ENCODE data around the gene AQP10. TPM values are rescaled to one million over a fixed set of nuclear protein-coding genes. Genes with fewer than 3 reads are reported as not detected.

AQP10 gene
- total RNA-seq, 1 experiment from 2014 or later = not detected

GRCh38 chr1:154295408-154296235 lies 25.3 kb upstream of the AQP10 start:
- DNase-seq (ENCODE audit: low spot score) = no peak
- H3K4me3 ChIP-seq (ENCODE audit: low read depth, low read length, poor library complexity, severe bottlenecking) = no peak overlapping the region
- no peaks in the 10 kb centered on the region for H3K4me1 ChIP-seq (ENCODE audit: insufficient read depth, low read length, poor library complexity, severe bottlenecking)
- ChIA-PET POLR2A (ENCODE audit: low non-redundant PET) (interaction anchor here (0.5 kb wide), 1 partner anchor 384 kb away, joined by 3 read pairs; no protein-coding TSS in a partner anchor), CTCF (no interaction called here)
- H3K36me3 ChIP-seq (ENCODE audit: insufficient read depth, low read length, poor library complexity, severe bottlenecking) = no peaks in the 10 kb centered on the region
- TF ChIP-seq EZH2 (IDR thresholded peaks at IDR 0.05; ENCODE audit: borderline replicate concordance, low read depth, low read length, poor library complexity, severe bottlenecking) (no peak), CTCF (conservative IDR thresholded peaks at IDR 0.05; ENCODE audit: low read depth, low read length) (no peak)
- peaks cover 12% of the 10 kb centered on the region for H3K9me3 ChIP-seq (ENCODE audit: low read depth, low read length, poor library complexity, severe bottlenecking)
- intact Hi-C loops (cut with micrococcal nuclease; ENCODE audit: unreplicated experiment) = no loop called here
- H3K27ac ChIP-seq (ENCODE audit: low read depth, low read length, poor library complexity, severe bottlenecking) = no peak overlapping the region
- BruUV-seq (replicated peaks) = no TSS peak
- H3K27me3 ChIP-seq (replicated peaks; ENCODE audit: insufficient read depth, low read depth, low read length, poor library complexity) = no peaks in the 10 kb centered on the region

- no peak for DNase-seq (ENCODE audit: low spot score)
- no peaks in the 10 kb centered on the region for H3K36me3 ChIP-seq (ENCODE audit: insufficient read depth, low read length, poor library complexity, severe bottlenecking)
- H3K9me3 ChIP-seq (ENCODE audit: low read depth, low read length, poor library complexity, severe bottlenecking) = no peaks in the 10 kb centered on the region
- no peaks in the 10 kb centered on the region for H3K27me3 ChIP-seq (replicated peaks; ENCODE audit: insufficient read depth, low read depth, low read length, poor library complexity)
- intact Hi-C loops (cut with micrococcal nuclease; ENCODE audit: unreplicated experiment) = no loop called here
- POLR2A ChIA-PET (ENCODE audit: low non-redundant PET) = no interaction called here
- H3K27ac ChIP-seq (ENCODE audit: low read depth, low read length, poor library complexity, severe bottlenecking) = no peak overlapping the region
- no peak overlapping the region for H3K4me3 ChIP-seq (ENCODE audit: low read depth, low read length, poor library complexity, severe bottlenecking)
- BruUV-seq (replicated peaks) = no TSS peak
- TF ChIP-seq CTCF (conservative IDR thresholded peaks at IDR 0.05; ENCODE audit: low read depth, low read length) = no peak
- no peak for TF ChIP-seq EZH2 (IDR thresholded peaks at IDR 0.05; ENCODE audit: borderline replicate concordance, low read depth, low read length, poor library complexity, severe bottlenecking)
- CTCF ChIA-PET = no interaction called here
- no peaks in the 10 kb centered on the region for H3K4me1 ChIP-seq (ENCODE audit: insufficient read depth, low read length, poor library complexity, severe bottlenecking)
These were observed 19.3 kb upstream of the AQP10 start for GRCh38 chr1:154301582-154301981.

GRCh38 chr1:154304664-154305337 lies 16.1 kb upstream of the AQP10 start:
- H3K4me3 ChIP-seq (ENCODE audit: low read depth, low read length, poor library complexity, severe bottlenecking) = no peak overlapping the region
- H3K27me3 ChIP-seq (replicated peaks; ENCODE audit: insufficient read depth, low read depth, low read length, poor library complexity) = no peaks in the 10 kb centered on the region
- no peaks in the 10 kb centered on the region for H3K36me3 ChIP-seq (ENCODE audit: insufficient read depth, low read length, poor library complexity, severe bottlenecking)
- no peak for DNase-seq (ENCODE audit: low spot score)
- BruUV-seq (replicated peaks) = no TSS peak
- ChIA-PET POLR2A (ENCODE audit: low non-redundant PET) (no interaction called here), CTCF (no interaction called here)
- intact Hi-C loops (cut with micrococcal nuclease; ENCODE audit: unreplicated experiment) = no loop called here
- TF ChIP-seq EZH2 (IDR thresholded peaks at IDR 0.05; ENCODE audit: borderline replicate concordance, low read depth, low read length, poor library complexity, severe bottlenecking) = no peak
- no peak for TF ChIP-seq CTCF (conservative IDR thresholded peaks at IDR 0.05; ENCODE audit: low read depth, low read length)
- no peaks in the 10 kb centered on the region for H3K4me1 ChIP-seq (ENCODE audit: insufficient read depth, low read length, poor library complexity, severe bottlenecking)
- H3K27ac ChIP-seq (ENCODE audit: low read depth, low read length, poor library complexity, severe bottlenecking) = no peak overlapping the region
- H3K9me3 ChIP-seq (ENCODE audit: low read depth, low read length, poor library complexity, severe bottlenecking) = no peaks in the 10 kb centered on the region

All from A673 (cell line).